Heart left ventricle (tissue), 16 donors: Measurements from ENCODE around the gene AP1G1. TPM values are rescaled to one million over a fixed set of nuclear protein-coding genes. Genes with fewer than 3 reads are reported as not detected.
"Not testable (repeated sequence)": the region's sequence is repeated elsewhere in the genome, so short reads cannot be mapped to it uniquely, and the experiment has no call there.

Experiments
- ATAC-seq, 4 donors: fragments of 200-7000 bp; cut with Tn5 transposase; one replicate each; pipeline ENCODE4 v1.9.1; 2020 to 2022; ENCODE audit warnings: moderate library complexity in 4 of 4, mild to moderate bottlenecking in 3 of 4, moderate number of reproducible peaks in 1 of 4
- DNase-seq, 5 donors: peaks; one replicate each; pipeline ENCODE4 v3.0.0-alpha.2; 2020
- H3K27ac ChIP-seq, 12 donors: fragments of 200-600 bp; sonication (generic) in 4 of 12; one replicate each; pipeline versions ENCODE4 v1.5.0 to v1.8.0; 2016 to 2022; ENCODE audit warnings: mild to moderate bottlenecking in 2 of 12
- H3K27me3 ChIP-seq, 9 donors: fragments of 200-600 bp; sonication (generic) in 2 of 9; one replicate each; pipeline versions ENCODE4 v1.5.1 to v1.8.0; 2016 to 2022; ENCODE audit warnings: mild to moderate bottlenecking in 3 of 9
- H3K36me3 ChIP-seq, 9 donors: fragments of 200-600 bp; sonication (generic) in 2 of 9; one replicate each; pipeline versions ENCODE4 v1.5.0 to v1.8.0; 2018 to 2022; ENCODE audit warnings: mild to moderate bottlenecking in 2 of 9
- H3K4me1 ChIP-seq, 12 donors: fragments of 200-600 bp; sonication (generic) in 4 of 12; one replicate each; pipeline versions ENCODE4 v1.5.0 to v1.8.0; 2016 to 2022; ENCODE audit warnings: mild to moderate bottlenecking in 3 of 12
- H3K4me3 ChIP-seq, 12 donors: fragments of 200-600 bp; sonication (generic) in 4 of 12; one replicate each; pipeline versions ENCODE4 v1.5.0 to v1.8.0; 2017 to 2022; ENCODE audit warnings: mild to moderate bottlenecking in 9 of 12, moderate library complexity in 4 of 12
- H3K9me3 ChIP-seq, 12 donors: fragments of 200-600 bp; sonication (generic) in 4 of 12; one replicate each; pipeline versions ENCODE4 v1.5.0 to v1.8.0; 2016 to 2022; ENCODE audit warnings: mild to moderate bottlenecking in 1 of 12
- CTCF ChIP-seq, 12 donors: fragments of 200-600 bp; sonication (generic) in 4 of 12; IDR thresholded peaks; one replicate each; pipeline versions ENCODE4 v1.5.0 to v1.8.0; 2018 to 2022; ENCODE audit warnings: antibody characterized with exemption in 12 of 12, mild to moderate bottlenecking in 5 of 12
- POLR2A ChIP-seq, 2 donors: fragments of 450-650 bp; IDR thresholded peaks; one replicate each; pipeline ENCODE4 v1.6.1; 2017; ENCODE audit warnings: antibody characterized with exemption in 2 of 2, mild to moderate bottlenecking in 2 of 2, moderate library complexity in 2 of 2
- WGBS, 4 donors: extraction: QIAGEN DNeasy Blood & Tissue Kit in 2 of 4; methylation state at CpG; one replicate each; pipeline versions ENCODE4 v1.1.5 to v1.1.7; 2013 to 2018; 5-methylcytosine and 5-hydroxymethylcytosine counted together
- intact Hi-C, 10 donors: fragments of 100-400 bp; cut with DNase I; formaldehyde crosslinking; loops; one replicate each; pipeline versions ENCODE4 v1.11.1 to v1.14.2; 2022
- polyA plus RNA-seq, 2 donors: library from polyadenylated mRNA; stranded (reverse); fragments of 200-250 nt; gene quantifications; one replicate each; pipeline ENCODE4 v1.2.3, GENCODE V29; 2013
- total RNA-seq, 9 donors: library from RNA; depleted of rRNA in 2 of 9; stranded (reverse); fragments of >200 nt in 2 of 9; fragmentation: NEBNext Ultra II Directional in 3 of 9; extraction: Animal tissue kit (Norgen Biotek cat#: 25700) in 3 of 9; gene quantifications; one replicate each; pipeline versions ENCODE4 v1.1.0 to v1.2.4, GENCODE V29; 2016 to 2023
- donor health status: ischemic (EF 13 %, LVEDD 7.1; RV severe dilation, severe dysfunction).
- donor health status: healthy with polysubstance abuse.
- donor health status: DM: no; HTN: yes; CAD: no.
- donor health status: DM: no; HTN: no; CAD: no.
- donor health status: ischemic (EF 25% LVEDD 6.9; RV normal size, moderate dysfunction).
- donor health status: ischemic (EF 25% LVEDD 5.7; RV mildly dilated, moderate dysfunction).
- donor health status: healthy.
- donor health status: DM: yes; HTN: yes; CAD: no.
- donor health status: ischemic (EF 35%, LVEDD 5.7; RV mildly dilated, moderate dysfunction).
- donor health status: nonischemic (EF 11% LVEDD 7.7; RV severe dilation, severe dysfunction).
- donor health status: DM: yes; HTN: yes; CAD: no.
- donor health status: PGD.
- donor health status: ischemic (EF 29% LVEDD 5.4; RV normal size, mild dysfunction).
- donor health status: nonischemic (EF 23%, LVEDD 6.1; RV moderate dilation, normal function).

Gene AP1G1
- total and polyA plus RNA-seq, 11 donors: 10.5 to 60.5 (median 36.4) TPM

- DNase-seq (no peak), ATAC-seq (no peak)
- Histone ChIP-seq H3K27me3 (no peaks in the 10 kb centered on the region), H3K27ac (no peak overlapping the region), H3K36me3 (peaks cover 0 to 54% (median 52%) of the 10 kb centered on the region in 9 donors), H3K4me3 (no peak overlapping the region), H3K4me1 (peaks cover 0 to 32% (median 8%) of the 10 kb centered on the region in 12 donors), H3K9me3 (no peaks in the 10 kb centered on the region)
- TF ChIP-seq POLR2A (IDR thresholded peaks at IDR 0.05) (no peak), CTCF (IDR thresholded peaks at IDR 0.05) (no peak)
- intact Hi-C loops: no loop called here
- 95 to 98% (median 97%) methylated on average over 8 of the region's 8 CpGs for WGBS, 4 donors
Observed at GRCh38 chr16:71789136-71789535, 19.5 kb downstream of the AP1G1 start.

- WGBS, 4 donors: 84 to 96% (median 90%) methylated on average over 2 of the region's 2 CpGs
- DNase-seq: no peak
- intact Hi-C loops: no loop called here
- Histone ChIP-seq H3K4me3 (no peak overlapping the region), H3K27ac (no peak overlapping the region), H3K4me1 (peaks cover 0 to 31% (median 8%) of the 10 kb centered on the region in 12 donors), H3K9me3 (no peaks in the 10 kb centered on the region), H3K27me3 (no peaks in the 10 kb centered on the region), H3K36me3 (peaks cover 0 to 60% (median 53%) of the 10 kb centered on the region in 9 donors)
- ATAC-seq: no peak
- no peak for TF ChIP-seq POLR2A (IDR thresholded peaks at IDR 0.05)
- TF ChIP-seq CTCF (IDR thresholded peaks at IDR 0.05): no peak
Observed at GRCh38 chr16:71788578-71788977, 20.1 kb downstream of the AP1G1 start.

GRCh38 chr16:71785143-71785542 lies 23.5 kb downstream of the AP1G1 start:
- ATAC-seq, H3K4me3 ChIP-seq, intact Hi-C loops, DNase-seq, H3K27me3 ChIP-seq, H3K9me3 ChIP-seq, H3K27ac ChIP-seq: not testable (repeated sequence)
- Histone ChIP-seq H3K4me1 (peaks cover 0 to 15% (median 4%) of the 10 kb centered on the region in 12 donors), H3K36me3 (peaks cover 0 to 84% (median 52%) of the 10 kb centered on the region in 9 donors)
- 95 to 99% (median 97%) methylated on average over 3 of the region's 3 CpGs for WGBS, 4 donors

GRCh38 chr16:71784093-71784492 lies 24.5 kb downstream of the AP1G1 start:
- WGBS, 4 donors: 96 to 97% (median 96%) methylated on average over 2 of the region's 2 CpGs
- peaks cover 0 to 15% (median 2%) of the 10 kb centered on the region in 12 donors for H3K4me1 ChIP-seq
- H3K4me3 ChIP-seq: no peak overlapping the region
- no peak overlapping the region for H3K27ac ChIP-seq
- peaks cover 0 to 85% (median 48%) of the 10 kb centered on the region in 9 donors for H3K36me3 ChIP-seq
- H3K9me3 ChIP-seq: no peaks in the 10 kb centered on the region
- no peak for TF ChIP-seq POLR2A (IDR thresholded peaks at IDR 0.05)
- no peak for TF ChIP-seq CTCF (IDR thresholded peaks at IDR 0.05)
- DNase-seq (no peak), ATAC-seq (no peak)
- no peaks in the 10 kb centered on the region for H3K27me3 ChIP-seq
- intact Hi-C loops: no loop called here

- H3K27ac ChIP-seq: no peak overlapping the region
- H3K4me1 ChIP-seq: peaks cover 0 to 18% (median 2%) of the 10 kb centered on the region in 12 donors
- WGBS, 4 donors: 35 to 50% (median 40%) methylated on average over 3 of the region's 3 CpGs
- TF ChIP-seq CTCF (IDR thresholded peaks at IDR 0.05) (no peak), POLR2A (IDR thresholded peaks at IDR 0.05) (no peak)
- no peak overlapping the region for H3K4me3 ChIP-seq
- H3K27me3 ChIP-seq: no peaks in the 10 kb centered on the region
- no peak for ATAC-seq
- no peak for DNase-seq
- H3K9me3 ChIP-seq: no peaks in the 10 kb centered on the region
- intact Hi-C loops: no loop called here
- H3K36me3 ChIP-seq: peaks cover 0 to 76% (median 35%) of the 10 kb centered on the region in 9 donors
Observed at GRCh38 chr16:71781741-71782140, 26.9 kb downstream of the AP1G1 start.
